Measurements from ENCODE around the gene OPRM1. TPM values are rescaled to one million over a fixed set of nuclear protein-coding genes. Genes with fewer than 3 reads are reported as not detected.

The OPRM1 gene
- total RNA-seq, 1 experiment from 2014 or later, result not detected

- Histone ChIP-seq H3K23ac (ENCODE audit: insufficient read length, low read depth, low read length) (no peak overlapping the region), H3K4me1 (ENCODE audit: insufficient read depth, low read length) (no peaks in the 10 kb centered on the region), H4K91ac (ENCODE audit: insufficient read length, low read depth, low read length) (no peak overlapping the region), H3K18ac (ENCODE audit: insufficient read length, low read depth, low read length) (no peak overlapping the region), H3K4ac (ENCODE audit: low read depth, low read length) (no peak overlapping the region), H3K79me1 (ENCODE audit: insufficient read depth, low read depth, low read length, poor library complexity, severe bottlenecking) (no peaks in the 10 kb centered on the region), H2AK5ac (ENCODE audit: insufficient read length, low read length) (no peak overlapping the region), H3K27me3 (ENCODE audit: insufficient read depth, low read length) (no peaks in the 10 kb centered on the region), H3T11ph (ENCODE audit: low read length) (no peak overlapping the region), H3K79me2 (ENCODE audit: insufficient read depth, low read length) (no peaks in the 10 kb centered on the region), H3K56ac (ENCODE audit: insufficient read length, low read depth, low read length) (no peak overlapping the region), H3K14ac (ENCODE audit: insufficient read depth, low read length) (no peak overlapping the region), H2AFZ (ENCODE audit: low read length) (no peak overlapping the region), H3K23me2 (ENCODE audit: insufficient read length, low read depth, low read length, poor library complexity, severe bottlenecking) (no peaks in the 10 kb centered on the region), H2BK15ac (ENCODE audit: low read depth, low read length) (no peak overlapping the region), H2BK5ac (ENCODE audit: insufficient read length, low read length) (no peak overlapping the region), H3K9me3 (ENCODE audit: control insufficient read depth, low read depth, low read length) (no peaks in the 10 kb centered on the region), H4K8ac (replicated peaks; ENCODE audit: insufficient read length, low read depth, low read length) (no peak overlapping the region), H3K9ac (ENCODE audit: extremely low read depth, insufficient read length, low read length) (no peak overlapping the region), H2BK120ac (ENCODE audit: low read depth, low read length, poor library complexity, severe bottlenecking) (no peak overlapping the region), H2BK12ac (ENCODE audit: insufficient read length, low read depth, low read length) (no peak overlapping the region), H4K20me1 (ENCODE audit: control insufficient read depth, insufficient read depth, insufficient read length) (no peaks in the 10 kb centered on the region), H3K4me2 (ENCODE audit: insufficient read depth, insufficient read length, low read length) (no peak overlapping the region), H2BK20ac (ENCODE audit: low read depth, low read length, poor library complexity, severe bottlenecking) (no peak overlapping the region), H4K5ac (ENCODE audit: insufficient read length, low read depth, low read length) (no peak overlapping the region), H3K27ac (ENCODE audit: insufficient read length, low read depth, low read length) (no peak overlapping the region)
- no peak overlapping the region for H3K4me3 Mint-ChIP-seq
- no peaks in the 10 kb centered on the region for H3K27me3 Mint-ChIP-seq (ENCODE audit: low read depth)
- WGBS (ENCODE audit: extremely low coverage, insufficient read length, low lambda C conversion rate), result no CpG with 5 or more reads among the region's 1 CpG
- no peaks in the 10 kb centered on the region for H3K36me3 Mint-ChIP-seq (ENCODE audit: insufficient read depth in 1 of 3, low read depth in 3 of 3)
- no peaks in the 10 kb centered on the region; a peak in 1 of 5 replicates for H3K9me3 Mint-ChIP-seq
- H3K4me1 Mint-ChIP-seq, result no peaks in the 10 kb centered on the region
- no peak for TF ChIP-seq CTCF (conservative IDR thresholded peaks at IDR 0.05)
- no peak overlapping the region for H3K27ac Mint-ChIP-seq
- DNase-seq, result no peak
Observed at GRCh38 chr6:154111025-154111424, 72.0 kb downstream of the OPRM1 start.

Measured in H9 (cell line).